GM19025 (cell line): Measurements from ENCODE around the gene ITGA2B.
"Not testable (repeated sequence)": the region's sequence is repeated elsewhere in the genome, so short reads cannot be mapped to it uniquely, and the experiment has no call there.

Experiments
- ATAC-seq: cut with Tn5 transposase; IDR thresholded peaks from one replicate; pipeline ENCODE4 v1.9.1; 2021; ENCODE audit warnings: mild to moderate bottlenecking, low read depth, moderate library complexity; ENCODE audit not compliant: unreplicated experiment

ITGA2B gene

DNA sequence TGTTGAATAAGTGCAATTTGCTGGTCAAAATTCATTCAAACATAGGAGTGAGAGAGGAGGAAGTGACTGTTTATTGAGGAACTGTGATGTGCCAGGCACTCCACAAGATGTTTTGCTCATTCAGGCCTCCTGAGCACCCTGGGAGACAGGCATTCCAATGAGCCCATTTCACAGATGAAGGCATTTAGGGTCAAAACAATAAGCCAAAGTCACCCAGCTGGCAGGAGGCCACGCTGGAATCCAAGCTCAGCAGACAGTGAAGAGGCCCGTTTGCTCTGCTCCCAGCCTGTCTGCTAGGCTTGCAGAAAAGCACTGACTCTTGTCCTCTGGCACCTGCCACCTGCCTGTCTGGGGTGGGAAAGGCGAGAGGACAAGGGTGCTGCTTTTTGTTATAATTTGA is 54.7 kb downstream of the ITGA2B start:
- ATAC-seq = no peak

DNA sequence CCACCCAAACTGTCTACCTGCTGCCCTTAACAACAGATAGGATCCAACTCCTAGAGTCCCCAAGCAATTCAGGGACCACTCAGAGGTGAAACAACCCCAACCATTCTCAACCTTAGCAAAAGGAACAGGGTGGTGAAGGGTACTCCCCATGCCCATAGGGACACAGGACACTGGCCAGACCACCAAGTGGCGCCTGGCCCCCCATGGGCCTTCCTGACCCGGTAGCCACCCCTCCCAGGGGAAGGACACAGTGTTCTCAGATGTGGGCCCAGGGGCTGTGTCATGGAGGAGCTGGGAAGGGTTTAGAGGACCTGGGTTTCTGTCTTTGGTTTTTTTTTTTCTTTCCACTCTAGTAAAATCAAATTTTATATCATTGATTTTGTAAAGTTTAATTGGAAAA is 55.1 kb downstream of the ITGA2B start:
- ATAC-seq = no peak

DNA sequence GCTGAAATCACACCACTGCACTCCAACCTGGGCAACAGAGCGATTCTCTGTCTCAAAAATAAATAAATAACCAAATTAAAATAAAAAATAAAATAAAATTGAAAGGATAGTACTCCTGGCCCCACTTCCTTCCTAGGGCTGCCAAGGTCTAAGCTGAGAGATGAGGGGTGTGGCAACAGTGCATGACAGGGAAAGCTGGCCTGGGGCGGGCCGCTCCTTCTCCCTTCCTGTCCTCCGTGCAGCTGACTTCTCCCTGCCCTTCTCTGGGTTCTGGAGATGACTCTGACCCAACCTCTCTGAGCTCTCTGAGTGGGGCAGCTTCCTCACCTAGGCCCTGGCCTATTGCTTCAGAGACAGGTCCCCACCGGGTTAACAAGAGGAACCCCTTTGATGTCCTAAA is 56.1 kb downstream of the ITGA2B start:
- ATAC-seq = no peak

DNA sequence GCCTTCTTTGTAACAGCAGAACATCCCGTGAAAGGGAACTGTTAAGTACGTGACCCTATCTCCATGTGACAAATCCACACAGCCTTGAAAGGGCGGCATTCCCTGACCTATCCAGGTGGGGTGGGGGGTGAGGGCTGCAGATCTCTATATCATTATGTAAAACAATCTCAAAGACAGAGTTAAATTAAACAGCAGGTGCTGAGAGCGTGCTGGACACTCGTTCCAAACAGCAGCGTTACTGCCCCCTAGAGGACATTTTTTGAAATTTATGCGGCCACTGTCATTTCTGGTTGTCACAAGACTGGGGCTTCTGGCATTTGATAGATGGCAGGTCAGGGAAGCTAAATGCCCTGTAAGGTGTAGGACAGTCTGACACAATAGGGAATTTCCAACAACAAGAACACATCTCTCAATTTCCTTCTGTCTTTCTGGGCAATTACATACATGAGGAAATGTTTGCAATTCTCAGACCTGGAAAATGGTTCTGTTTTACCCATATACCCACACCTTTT is 58.1 kb downstream of the ITGA2B start:
- ATAC-seq = no peak

DNA sequence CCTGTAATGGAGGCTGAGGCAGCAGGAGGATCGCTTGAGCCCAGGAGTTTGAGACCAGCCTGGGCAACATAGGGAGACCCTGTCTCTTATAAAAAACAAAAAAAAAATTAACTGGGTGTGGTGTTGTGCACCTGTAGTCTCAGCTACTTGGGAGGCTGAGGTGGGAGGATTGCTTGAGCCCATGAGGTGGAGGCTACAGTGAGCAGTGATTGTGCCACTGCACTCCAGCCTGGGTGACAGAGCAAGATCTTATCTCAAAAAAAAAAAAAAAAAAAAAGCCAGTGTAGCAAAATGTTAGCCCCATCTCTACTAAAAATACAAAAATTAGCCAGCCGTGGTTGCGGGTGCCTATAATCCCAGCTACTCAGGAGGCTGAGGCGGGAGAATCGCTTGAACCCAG is 59.2 kb downstream of the ITGA2B start:
- not testable (repeated sequence) for ATAC-seq

DNA sequence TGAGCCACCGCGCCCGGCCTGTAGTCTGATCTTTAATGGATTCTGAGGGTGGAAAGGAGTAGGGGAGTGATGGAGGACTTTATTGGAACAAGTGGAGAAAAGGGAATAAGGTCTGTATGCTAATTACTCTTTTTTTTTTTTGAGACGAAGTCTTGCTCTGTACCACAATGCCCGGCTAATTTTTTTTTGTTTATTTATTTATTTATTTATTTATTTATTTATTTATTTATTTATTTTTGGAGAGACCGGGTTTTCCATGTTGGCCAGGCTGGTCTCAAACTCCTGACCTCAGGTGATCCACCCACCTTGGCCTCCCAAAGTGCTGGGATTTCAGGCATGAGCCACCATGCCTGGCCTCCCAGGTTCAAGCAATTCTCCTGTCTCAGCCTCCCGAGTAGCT is 59.9 kb downstream of the ITGA2B start:
- ATAC-seq = not testable (repeated sequence)

DNA sequence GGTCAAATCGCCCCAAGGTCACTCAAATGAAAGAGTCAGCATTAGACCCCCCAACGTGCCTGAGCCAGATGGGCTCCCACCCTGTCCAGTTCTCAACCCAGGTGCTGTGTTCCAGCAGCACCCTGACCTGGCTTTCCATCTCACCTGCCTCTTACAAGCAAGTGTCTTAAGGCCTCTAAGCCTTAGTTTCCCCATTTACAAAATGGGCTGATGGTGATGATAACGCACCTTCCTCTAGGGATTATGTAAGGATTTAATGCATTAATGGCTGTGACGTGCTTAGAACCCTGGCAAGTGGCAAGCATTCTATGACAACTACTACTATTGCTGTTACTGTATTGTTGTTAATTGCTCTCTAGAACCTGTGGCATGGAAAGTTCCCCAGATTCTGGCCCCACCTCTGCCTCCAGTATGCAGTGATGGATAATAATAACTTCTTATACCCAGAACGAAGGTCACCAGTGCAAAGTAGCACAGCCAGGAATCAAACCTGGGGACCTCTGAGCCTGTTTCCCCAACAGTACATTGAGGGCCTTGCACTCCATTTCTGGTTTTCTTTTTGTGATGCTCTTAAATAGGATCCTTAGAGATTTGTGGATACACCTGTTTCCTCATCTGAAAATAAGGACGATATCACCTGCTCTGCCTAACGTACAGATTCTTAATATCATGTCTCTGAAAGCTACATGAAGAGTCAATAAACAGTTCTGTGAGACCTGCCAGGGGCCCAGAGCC is 61.6 kb downstream of the ITGA2B start:
- no peak for ATAC-seq

DNA sequence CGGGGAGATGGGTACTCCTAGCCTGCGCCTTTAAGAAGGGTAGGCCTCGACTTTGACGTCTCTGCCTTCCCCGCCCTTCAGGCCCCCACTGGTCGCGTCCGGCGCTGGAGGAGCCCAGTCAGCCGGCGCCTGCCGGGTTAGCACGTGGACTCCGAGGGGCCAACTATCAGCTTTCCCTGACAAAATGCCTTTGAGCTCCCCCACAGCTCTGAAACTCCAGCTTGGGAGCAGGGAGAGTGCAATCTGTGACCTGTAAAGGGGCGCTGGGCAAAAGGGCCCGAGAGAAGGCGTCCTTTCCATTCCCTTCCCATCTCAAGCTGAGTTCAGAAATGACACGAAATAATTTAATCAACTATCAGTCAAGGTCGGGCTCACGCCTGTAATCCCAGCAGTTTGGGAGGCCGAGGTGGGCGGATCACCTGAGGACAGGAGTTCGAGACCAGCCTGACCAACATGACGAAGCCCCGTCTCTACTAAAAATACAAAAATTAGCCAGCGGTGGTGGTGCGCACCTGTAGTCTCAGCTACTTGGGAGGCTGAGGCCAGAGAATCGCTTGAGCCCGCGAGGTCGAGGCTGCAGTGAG is 62.5 kb downstream of the ITGA2B start:
- ATAC-seq = peak; percentile 38

DNA sequence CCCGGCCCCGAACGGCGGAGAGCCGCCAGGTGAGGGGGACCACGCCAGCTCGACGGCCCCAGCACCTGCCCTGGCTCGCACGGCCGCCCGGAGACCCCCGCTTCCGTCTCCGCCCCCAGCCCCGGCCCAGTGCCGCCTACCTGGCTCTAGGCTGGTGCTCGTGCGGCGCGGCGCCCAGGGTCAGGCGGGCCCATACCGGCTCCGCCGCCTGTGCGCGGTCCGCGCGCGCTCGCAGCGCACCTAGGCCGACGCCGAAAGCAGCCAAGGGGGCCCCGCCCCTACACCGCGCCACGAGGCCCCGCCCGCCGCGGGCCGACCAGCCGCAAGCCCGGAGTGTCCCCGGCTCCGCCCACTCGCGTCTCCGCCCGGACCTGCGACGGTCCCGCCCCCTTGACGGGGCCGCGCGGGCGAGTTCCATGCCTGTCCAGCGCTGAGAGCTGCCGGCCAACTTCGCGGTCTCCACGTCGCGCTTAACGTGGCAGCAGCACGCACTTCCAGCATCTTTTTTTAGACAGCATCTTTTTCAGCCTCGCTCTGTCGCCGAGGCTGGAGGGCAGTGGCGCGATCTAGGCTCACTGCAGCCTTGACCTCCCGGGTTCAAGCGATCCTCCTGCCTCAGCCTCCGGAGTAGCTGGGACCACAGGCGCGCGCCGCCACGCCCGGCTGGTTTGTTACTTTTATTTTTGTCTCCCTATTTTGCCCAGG is 64.7 kb downstream of the ITGA2B start, which contains the start of gene SLC25A39:
Gene SLC25A39 (minus strand): TSS at position 253 of the 705 bp plus-strand sequence. CDS start 1,261 bp downstream, outside the sequence.
- peak; percentile 56 for ATAC-seq

DNA sequence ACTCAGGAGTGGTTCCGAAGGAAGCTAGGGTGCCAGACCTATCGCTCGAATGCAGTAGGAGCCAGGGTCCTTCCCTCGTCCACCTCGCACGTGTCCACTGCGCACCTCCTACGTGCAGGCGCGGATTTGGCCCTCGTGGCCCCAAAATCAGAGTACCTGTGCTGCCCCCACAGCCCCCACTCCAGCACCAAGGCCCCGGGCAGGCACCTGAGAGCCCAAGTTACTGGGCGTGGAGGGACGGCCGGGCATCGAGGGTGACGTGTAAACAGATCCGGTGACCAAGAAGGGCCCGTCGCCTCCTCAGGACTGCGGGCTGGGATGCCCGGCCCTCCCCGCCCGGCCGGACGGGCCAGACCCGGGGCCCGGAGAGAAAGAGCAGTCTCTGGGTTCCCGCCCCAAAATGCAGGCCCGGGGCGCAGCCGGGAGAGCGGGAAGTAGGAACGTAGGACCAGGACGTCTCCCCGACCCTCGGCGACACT is 65.3 kb downstream of the ITGA2B start:
- ATAC-seq = peak; percentile 10

DNA sequence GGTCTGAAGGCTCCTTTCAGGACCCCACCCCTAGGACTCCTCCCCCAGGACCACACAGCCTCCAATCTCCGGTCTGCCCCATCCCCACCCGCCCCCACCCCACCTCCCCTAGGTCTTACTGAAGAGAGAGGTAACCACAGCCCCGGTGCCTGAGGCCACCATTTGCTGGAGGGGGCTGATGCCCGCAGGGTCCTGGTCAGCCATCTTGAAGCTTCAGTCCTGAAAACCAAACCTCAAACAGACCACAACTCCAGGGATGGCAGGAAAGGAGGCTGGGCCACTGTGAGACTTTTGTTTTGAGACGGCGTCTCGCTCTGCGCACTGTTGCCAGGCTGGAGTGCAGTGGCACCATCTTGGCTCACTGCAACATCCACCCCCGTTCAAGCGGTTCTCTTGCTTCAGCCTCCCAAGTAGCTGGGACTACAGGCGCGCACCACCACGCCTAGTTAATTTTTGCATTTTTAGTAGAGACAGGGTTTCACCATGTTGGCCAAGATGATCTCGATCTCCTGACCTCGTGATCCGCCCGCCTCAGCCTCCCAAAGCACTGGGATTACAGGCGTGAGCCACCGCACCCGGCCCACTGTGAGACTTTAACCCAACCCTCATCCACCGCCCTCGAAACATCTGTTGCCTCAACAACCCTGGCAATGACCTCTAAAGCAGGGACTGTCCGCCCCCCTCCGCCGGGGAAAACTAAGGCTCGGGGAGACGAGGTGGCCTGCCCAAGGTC is 65.9 kb downstream of the ITGA2B start:
- ATAC-seq = no peak

DNA sequence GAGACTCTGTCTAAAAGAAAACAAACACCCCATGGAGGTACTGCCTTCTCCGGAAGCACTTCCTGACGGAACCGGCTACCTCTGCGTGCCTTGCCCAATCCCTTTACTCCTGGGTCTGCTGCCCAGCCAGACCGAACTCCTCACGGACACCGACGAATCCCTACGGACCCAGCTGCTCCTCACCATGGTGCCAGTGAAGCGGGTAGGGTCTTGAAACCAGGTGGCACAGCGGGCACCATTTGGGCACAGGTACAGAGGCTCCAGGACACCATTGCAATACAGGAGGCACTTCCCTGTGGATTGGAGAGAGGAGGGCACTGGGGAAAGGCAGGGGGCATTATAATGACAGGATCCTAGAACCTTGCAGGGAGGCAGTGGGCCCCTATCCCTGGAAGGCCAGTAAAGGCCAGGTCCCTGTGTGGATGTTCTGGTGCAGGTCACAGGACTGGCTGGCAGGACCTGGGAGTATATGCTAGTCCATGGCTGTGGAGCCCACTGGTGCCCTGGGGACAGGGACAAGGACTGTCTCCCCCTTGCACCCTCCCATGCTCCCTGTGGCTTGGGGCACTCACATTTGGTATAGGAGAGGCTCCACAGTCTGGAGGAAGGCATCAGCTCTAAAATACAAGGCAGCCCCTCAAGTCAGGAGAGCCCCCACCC is 67.1 kb downstream of the ITGA2B start:
- no peak for ATAC-seq
